Stimulated activated naive CD4-positive, alpha-beta T cell treated with Interleukin-2 at 50 U/mL for 16 hours (primary cell): Measurements from ENCODE around the gene MT1H.
"Not testable (repeated sequence)": the region's sequence is repeated elsewhere in the genome, so short reads cannot be mapped to it uniquely, and the experiment has no call there.

Source experiments
- DNase-seq: peaks from one replicate; lab custom pipeline; 2025; lab: John Stamatoyannopoulos, UW

Gene MT1H

GRCh38 chr16:56684926-56685590 is 15.4 kb downstream of the MT1H start:
- DNase-seq, result no peak

- DNase-seq, result no peak
Observed at GRCh38 chr16:56686758-56687157, 17.1 kb downstream of the MT1H start.

GRCh38 chr16:56688762-56689161 is 19.1 kb downstream of the MT1H start:
- DNase-seq, result no peak

- no peak for DNase-seq
Observed at GRCh38 chr16:56689171-56689570, 19.6 kb downstream of the MT1H start.

- DNase-seq, result no peak
Observed at GRCh38 chr16:56690420-56691122, 21.0 kb downstream of the MT1H start.

- DNase-seq, result no peak
Observed at GRCh38 chr16:56691885-56692284, 22.3 kb downstream of the MT1H start.

- DNase-seq, result no peak
Observed at GRCh38 chr16:56695246-56695645, 25.6 kb downstream of the MT1H start.

- no peak for DNase-seq
Observed at GRCh38 chr16:56697456-56698155, 28.0 kb downstream of the MT1H start.

- no peak for DNase-seq
Observed at GRCh38 chr16:56700195-56700594, 30.6 kb downstream of the MT1H start.

GRCh38 chr16:56700631-56701030 is 31.0 kb downstream of the MT1H start:
- DNase-seq, result no peak

GRCh38 chr16:56701534-56701933 is 31.9 kb downstream of the MT1H start:
- DNase-seq, result no peak

- no peak for DNase-seq
Observed at GRCh38 chr16:56702836-56703235, 33.2 kb downstream of the MT1H start.

- no peak for DNase-seq
Observed at GRCh38 chr16:56708525-56709442, 39.2 kb downstream of the MT1H start.

GRCh38 chr16:56709443-56710040 is 39.9 kb downstream of the MT1H start:
- no peak for DNase-seq

GRCh38 chr16:56710181-56710737 is 40.6 kb downstream of the MT1H start:
- DNase-seq, result no peak

GRCh38 chr16:56711862-56712261 is 42.2 kb downstream of the MT1H start:
- DNase-seq, result no peak

GRCh38 chr16:56713794-56714193 is 44.2 kb downstream of the MT1H start:
- no peak for DNase-seq

GRCh38 chr16:56715126-56715525 is 45.5 kb downstream of the MT1H start:
- DNase-seq, result no peak

- DNase-seq, result no peak
Observed at GRCh38 chr16:56716761-56717160, 47.1 kb downstream of the MT1H start.

GRCh38 chr16:56717532-56717931 is 47.9 kb downstream of the MT1H start:
- DNase-seq, result not testable (repeated sequence)
